A549 (cell line): Measurements from ENCODE around the gene PLA2G2D.

Experiments
- BCL3 ChIP-seq: fragments of >200 bp; sonication (Bioruptor Twin); formaldehyde crosslinking; IDR thresholded peaks from 3 replicates; pipeline ENCODE4 v1.6.1; 2016
- EP300 ChIP-seq, 2 experiments: fragments of >200 bp; sonication (Bioruptor Twin); formaldehyde crosslinking; IDR thresholded peaks; 2 replicates in 1 of 2; 3 replicates in 1 of 2; pipeline ENCODE4 v1.6.1; 2016 to 2017
- TF ChIP-seq, protein P1 (sequence below): fragments of >200 bp; sonication (Bioruptor Twin); formaldehyde crosslinking; IDR thresholded peaks from 3 replicates; pipeline ENCODE4 v1.5.1; 2016

DNA sequence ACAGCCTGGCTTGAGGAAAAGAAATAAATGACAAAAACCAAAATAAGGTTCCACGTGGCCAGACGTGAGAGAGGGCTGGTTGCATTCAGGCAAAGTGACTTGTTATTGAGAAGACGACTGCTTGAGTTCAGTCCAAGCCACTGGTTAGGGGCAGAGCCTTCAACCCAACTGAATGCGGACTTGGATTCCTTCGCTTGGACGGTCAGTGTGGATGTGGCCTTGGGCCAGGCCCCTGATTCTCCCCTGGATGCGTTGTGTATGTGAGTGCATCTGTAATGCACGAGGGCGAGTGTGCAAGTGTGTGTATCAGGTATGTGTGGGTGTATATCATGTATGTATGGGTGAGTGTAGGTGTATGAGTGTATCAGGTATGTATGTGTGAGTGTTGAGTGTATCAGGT, 21.7 kb upstream of the PLA2G2D start:
- TF ChIP-seq EP300 (IDR thresholded peaks at IDR 0.05) (no peak), BCL3 (no peak)
- TF ChIP-seq, protein P1, sequence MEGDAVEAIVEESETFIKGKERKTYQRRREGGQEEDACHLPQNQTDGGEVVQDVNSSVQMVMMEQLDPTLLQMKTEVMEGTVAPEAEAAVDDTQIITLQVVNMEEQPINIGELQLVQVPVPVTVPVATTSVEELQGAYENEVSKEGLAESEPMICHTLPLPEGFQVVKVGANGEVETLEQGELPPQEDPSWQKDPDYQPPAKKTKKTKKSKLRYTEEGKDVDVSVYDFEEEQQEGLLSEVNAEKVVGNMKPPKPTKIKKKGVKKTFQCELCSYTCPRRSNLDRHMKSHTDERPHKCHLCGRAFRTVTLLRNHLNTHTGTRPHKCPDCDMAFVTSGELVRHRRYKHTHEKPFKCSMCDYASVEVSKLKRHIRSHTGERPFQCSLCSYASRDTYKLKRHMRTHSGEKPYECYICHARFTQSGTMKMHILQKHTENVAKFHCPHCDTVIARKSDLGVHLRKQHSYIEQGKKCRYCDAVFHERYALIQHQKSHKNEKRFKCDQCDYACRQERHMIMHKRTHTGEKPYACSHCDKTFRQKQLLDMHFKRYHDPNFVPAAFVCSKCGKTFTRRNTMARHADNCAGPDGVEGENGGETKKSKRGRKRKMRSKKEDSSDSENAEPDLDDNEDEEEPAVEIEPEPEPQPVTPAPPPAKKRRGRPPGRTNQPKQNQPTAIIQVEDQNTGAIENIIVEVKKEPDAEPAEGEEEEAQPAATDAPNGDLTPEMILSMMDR, result no peak
